Mononuclear cell (primary cell): ENCODE results near the gene NUB1. TPM values are rescaled to one million over a fixed set of nuclear protein-coding genes. Genes with fewer than 3 reads are reported as not detected.

Source experiments
- H3K27me3 ChIP-seq: 2 replicates; pipeline ENCODE4 v1.6.0; 2011; ENCODE audit warnings: low read length, control low read depth; ENCODE audit not compliant: insufficient read depth
- H3K4me1 ChIP-seq: 2 replicates; pipeline ENCODE4 v1.5.1; 2011; ENCODE audit warnings: mild to moderate bottlenecking, low read length, control low read depth; ENCODE audit not compliant: insufficient read depth
- H3K4me3 ChIP-seq: 2 replicates; pipeline ENCODE4 v1.5.1; 2011; ENCODE audit warnings: mild to moderate bottlenecking, low read length, moderate library complexity
- H3K9me3 ChIP-seq: 2 replicates; pipeline ENCODE4 v1.5.1; 2011; ENCODE audit warnings: low read depth, mild to moderate bottlenecking, control low read depth, low read length
- total RNA-seq: library from RNA; depleted of rRNA; stranded (reverse); fragments of >200 nt; gene quantifications from one replicate; pipeline ENCODE4 v1.2.3, GENCODE V29; 2012

Gene NUB1
- total RNA-seq, 1 donor = 70.9 TPM

GRCh38 chr7:151308791-151309190 is 32.8 kb upstream of the NUB1 start:
- Histone ChIP-seq H3K9me3 (no peaks in the 10 kb centered on the region), H3K27me3 (peaks cover 19% of the 10 kb centered on the region), H3K4me1 (peaks cover 5% of the 10 kb centered on the region), H3K4me3 (no peak overlapping the region)

DNA sequence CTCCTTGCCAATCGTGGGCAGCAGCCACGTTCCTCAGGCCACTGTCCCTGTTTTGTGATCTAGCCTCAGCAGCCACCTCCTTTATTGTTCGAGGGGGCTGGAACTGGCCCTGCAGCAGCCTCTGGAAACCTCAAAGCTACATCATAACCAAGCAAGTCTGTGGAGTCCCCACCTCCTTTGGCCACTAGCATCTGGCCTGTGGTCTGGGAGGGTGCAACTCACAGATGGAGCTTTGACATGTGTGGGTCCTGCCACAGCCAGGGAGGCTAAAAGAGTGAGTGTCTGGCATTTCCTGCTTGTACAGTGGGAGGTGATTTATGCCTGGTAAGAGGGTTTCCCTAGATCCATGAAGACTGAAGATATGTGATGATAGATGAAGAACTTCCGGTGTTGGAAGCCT is 32.3 kb upstream of the NUB1 start:
- H3K27me3 ChIP-seq = peaks cover 16% of the 10 kb centered on the region
- peaks cover 4% of the 10 kb centered on the region for H3K4me1 ChIP-seq
- no peaks in the 10 kb centered on the region for H3K9me3 ChIP-seq
- H3K4me3 ChIP-seq = no peak overlapping the region

DNA sequence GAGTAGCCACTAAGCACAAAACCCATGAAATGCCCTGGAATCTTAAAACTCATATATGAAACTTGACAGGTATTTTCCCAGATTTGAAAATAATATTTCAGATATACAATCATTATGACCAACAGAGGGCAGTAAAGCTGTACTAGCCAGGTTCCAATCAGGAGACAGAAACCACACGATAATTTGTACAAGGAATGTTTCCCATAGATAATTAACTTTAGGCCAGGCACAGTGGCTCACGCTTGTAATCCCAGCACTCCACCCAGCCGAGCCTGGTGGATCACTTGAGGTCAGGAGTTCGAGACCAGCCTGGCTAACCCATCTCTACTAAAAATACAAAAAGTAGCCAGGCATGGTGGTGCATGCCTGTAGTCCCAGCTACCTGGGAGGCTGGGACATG is 31.0 kb upstream of the NUB1 start:
- Histone ChIP-seq H3K9me3 (no peaks in the 10 kb centered on the region), H3K27me3 (peaks cover 4% of the 10 kb centered on the region), H3K4me3 (no peak overlapping the region), H3K4me1 (peaks cover 6% of the 10 kb centered on the region)

DNA sequence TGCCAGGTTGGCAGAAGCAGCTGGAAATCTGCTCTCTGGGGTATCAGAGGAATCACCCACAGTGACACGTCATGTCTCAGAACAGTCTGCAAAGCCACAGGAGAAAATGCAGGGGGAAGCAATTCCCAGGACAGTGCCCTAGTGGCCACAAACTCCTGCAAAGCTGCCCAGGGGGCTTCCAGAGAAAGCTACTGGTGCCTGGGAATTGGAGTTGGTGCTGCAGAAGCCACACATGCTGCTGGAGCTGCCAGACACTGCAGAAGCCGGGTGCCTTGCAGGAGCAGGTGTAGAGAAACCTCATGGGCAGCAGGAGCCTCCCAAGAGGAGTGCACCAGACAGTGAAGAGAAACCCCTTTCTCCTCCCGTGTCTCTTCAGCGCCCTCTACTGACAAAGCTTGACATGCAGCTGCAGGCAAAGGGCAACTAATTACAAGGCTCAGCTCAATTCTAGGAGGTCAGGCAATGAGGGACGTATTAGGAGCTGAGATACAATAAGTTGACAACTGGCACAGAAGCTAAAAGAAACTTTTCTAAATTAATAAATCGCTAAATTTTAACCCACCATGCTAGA is 30.2 kb upstream of the NUB1 start:
- Histone ChIP-seq H3K4me1 (peaks cover 6% of the 10 kb centered on the region), H3K4me3 (no peak overlapping the region), H3K27me3 (no peaks in the 10 kb centered on the region), H3K9me3 (no peaks in the 10 kb centered on the region)

DNA sequence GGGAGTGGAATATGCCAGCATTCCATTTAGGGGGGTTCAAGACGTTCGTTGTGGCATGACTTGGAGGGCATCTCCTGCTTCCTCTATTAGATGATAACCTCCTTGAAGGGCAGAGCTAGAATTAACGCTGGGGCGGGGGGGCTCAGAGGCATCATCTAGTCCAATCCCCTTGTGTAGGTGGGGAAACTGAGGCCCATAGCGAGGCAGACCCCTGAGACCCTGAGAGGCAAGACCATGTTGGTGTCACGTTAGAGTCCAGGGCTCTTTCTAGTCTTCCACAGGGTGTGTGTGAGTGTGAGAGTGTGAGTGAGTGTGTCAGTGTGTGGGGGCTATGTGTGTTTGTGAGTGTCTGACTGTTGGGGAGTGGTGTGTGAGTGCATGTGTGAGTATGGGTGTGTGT is 29.3 kb upstream of the NUB1 start:
- Histone ChIP-seq H3K27me3 (no peaks in the 10 kb centered on the region), H3K9me3 (no peaks in the 10 kb centered on the region), H3K4me3 (no peak overlapping the region), H3K4me1 (peaks cover 6% of the 10 kb centered on the region)

GRCh38 chr7:151312831-151313809 is 28.5 kb upstream of the NUB1 start:
- H3K27me3 ChIP-seq = no peaks in the 10 kb centered on the region
- H3K4me1 ChIP-seq = peaks cover 6% of the 10 kb centered on the region
- no peak overlapping the region for H3K4me3 ChIP-seq
- no peaks in the 10 kb centered on the region for H3K9me3 ChIP-seq

GRCh38 chr7:151313857-151314256 is 27.8 kb upstream of the NUB1 start:
- Histone ChIP-seq H3K4me1 (peaks cover 6% of the 10 kb centered on the region), H3K27me3 (no peaks in the 10 kb centered on the region), H3K4me3 (no peak overlapping the region), H3K9me3 (peaks cover under 1% of the 10 kb centered on the region)

GRCh38 chr7:151314401-151314800 is 27.2 kb upstream of the NUB1 start:
- H3K4me3 ChIP-seq = no peak overlapping the region
- H3K27me3 ChIP-seq = no peaks in the 10 kb centered on the region
- H3K4me1 ChIP-seq = peaks cover 6% of the 10 kb centered on the region
- peaks cover 6% of the 10 kb centered on the region for H3K9me3 ChIP-seq

DNA sequence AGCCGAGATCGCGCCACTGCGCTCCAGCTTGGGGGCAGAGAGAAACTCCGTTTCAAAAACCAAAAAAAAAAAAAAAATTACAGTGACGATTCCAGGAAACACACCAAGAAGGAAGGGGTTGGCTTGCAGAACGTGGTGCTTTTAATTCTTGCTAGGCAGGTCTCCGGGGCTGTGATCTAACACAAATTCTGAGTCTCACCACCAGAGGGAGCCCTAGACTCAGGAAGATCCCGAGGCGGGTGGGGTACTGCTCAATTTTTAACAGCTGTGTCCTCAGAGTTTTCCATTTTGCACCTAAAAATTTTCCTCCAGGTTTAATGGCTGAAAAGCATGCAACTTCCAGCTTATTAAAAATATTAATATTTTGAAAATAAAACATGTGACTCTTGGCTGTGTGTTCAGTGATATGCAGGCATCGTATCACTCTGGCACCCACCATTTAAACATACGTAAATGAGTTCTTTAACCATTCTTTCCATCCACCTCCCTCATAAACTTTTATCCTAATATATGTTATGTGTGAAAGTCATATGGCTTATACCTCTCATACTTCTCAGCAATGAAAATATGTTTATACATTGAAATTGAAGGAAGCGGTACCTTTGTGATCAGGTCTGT is 26.5 kb upstream of the NUB1 start:
- Histone ChIP-seq H3K9me3 (peaks cover 11% of the 10 kb centered on the region), H3K27me3 (no peaks in the 10 kb centered on the region), H3K4me1 (peaks cover 6% of the 10 kb centered on the region), H3K4me3 (no peak overlapping the region)

DNA sequence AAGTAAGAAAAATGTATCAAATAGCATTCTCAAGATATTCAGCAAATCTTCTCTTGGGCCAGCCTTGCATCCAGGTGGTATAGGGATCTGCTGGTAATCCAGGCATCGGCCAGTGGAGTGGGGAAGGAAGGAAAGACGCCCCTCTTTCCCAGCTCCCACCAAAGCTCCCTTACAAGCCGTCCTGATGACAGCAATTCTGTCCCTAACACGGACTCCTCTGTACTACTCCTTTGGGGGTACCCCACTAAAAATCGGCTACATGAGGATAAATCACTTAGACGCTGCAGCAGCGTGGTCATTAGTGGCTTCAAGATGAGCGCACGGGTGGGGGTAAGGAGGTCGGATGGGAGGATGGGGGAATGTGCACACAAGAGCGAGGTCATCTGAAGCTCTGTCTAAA is 24.7 kb upstream of the NUB1 start:
- H3K9me3 ChIP-seq = peaks cover 11% of the 10 kb centered on the region
- H3K4me3 ChIP-seq = no peak overlapping the region
- peaks cover 6% of the 10 kb centered on the region for H3K4me1 ChIP-seq
- H3K27me3 ChIP-seq = no peaks in the 10 kb centered on the region

DNA sequence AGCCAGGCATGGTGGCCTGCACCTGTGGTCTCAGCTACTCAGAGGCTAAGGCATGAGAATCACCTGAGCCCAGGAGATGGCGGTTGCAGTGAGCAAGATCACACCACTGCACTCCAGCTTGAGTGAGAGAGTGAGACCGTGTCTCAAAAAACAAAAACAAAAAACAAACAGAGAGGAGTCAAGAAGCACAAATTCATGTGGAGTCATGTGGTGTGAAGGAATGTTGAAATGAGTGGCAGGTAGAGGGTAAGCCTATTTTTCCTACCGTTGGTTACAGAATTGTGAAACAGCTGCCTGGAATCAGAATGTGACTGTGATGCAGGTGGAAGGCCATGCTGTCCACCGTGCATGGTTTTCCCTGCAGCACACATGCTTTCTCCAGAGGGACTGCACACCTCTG is 23.7 kb upstream of the NUB1 start:
- peaks cover 6% of the 10 kb centered on the region for H3K4me1 ChIP-seq

DNA sequence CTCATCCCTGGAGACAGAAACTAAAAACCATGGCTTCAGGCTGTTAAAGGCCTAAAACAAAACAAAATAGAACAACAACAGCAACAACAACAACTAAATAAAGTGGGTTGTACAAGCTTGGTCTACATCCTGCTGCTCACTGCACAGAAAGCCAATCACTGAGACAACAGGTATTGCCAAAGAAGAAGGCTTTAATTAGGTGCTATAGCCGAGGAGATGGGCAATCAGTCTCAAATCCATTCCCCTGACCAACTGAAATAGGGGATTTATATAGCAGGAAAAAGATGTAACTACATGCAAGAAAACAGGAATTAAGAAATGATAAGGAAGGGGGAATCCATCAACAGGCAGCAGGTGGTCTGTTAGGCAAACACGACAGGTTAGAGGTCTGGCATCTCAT is 22.4 kb upstream of the NUB1 start:
- Histone ChIP-seq H3K4me1 (peaks cover 6% of the 10 kb centered on the region), H3K27me3 (no peaks in the 10 kb centered on the region), H3K9me3 (peaks cover 11% of the 10 kb centered on the region), H3K4me3 (no peak overlapping the region)

More for the DNA sequence above, 23.7 kb upstream of the NUB1 start:
- Histone ChIP-seq H3K4me3 (no peak overlapping the region), H3K27me3 (no peaks in the 10 kb centered on the region), H3K9me3 (peaks cover 11% of the 10 kb centered on the region)

DNA sequence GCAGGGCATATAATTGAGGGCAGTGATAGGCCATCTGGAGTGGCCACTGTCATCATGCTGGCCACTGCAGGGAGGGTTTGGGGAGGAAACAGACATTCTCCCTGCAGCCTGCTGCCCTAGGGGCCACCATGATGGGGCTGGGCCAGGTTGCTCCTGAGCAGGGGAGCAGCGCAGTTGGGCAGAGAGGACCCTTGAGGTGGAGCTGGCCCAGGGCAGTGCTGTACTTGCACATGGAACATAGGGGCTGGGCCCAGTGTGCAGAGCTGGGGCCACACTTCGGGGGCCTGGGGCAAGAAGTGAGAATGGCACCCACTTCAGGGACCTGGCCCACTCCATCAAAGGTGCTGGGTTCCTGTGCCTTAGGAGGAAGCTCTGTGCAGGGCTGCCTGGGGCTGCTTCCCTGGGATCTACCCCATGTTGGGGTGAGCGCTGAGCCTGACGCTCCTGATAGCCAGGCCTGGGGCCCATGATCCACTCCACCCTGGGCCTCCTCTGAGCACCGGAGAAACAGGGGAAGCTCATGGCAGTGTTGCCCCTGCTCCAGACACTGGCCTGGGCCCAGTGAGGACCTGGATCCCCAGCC is 21.3 kb upstream of the NUB1 start:
- Histone ChIP-seq H3K4me1 (no peaks in the 10 kb centered on the region), H3K27me3 (no peaks in the 10 kb centered on the region), H3K4me3 (no peak overlapping the region), H3K9me3 (peaks cover 11% of the 10 kb centered on the region)

DNA sequence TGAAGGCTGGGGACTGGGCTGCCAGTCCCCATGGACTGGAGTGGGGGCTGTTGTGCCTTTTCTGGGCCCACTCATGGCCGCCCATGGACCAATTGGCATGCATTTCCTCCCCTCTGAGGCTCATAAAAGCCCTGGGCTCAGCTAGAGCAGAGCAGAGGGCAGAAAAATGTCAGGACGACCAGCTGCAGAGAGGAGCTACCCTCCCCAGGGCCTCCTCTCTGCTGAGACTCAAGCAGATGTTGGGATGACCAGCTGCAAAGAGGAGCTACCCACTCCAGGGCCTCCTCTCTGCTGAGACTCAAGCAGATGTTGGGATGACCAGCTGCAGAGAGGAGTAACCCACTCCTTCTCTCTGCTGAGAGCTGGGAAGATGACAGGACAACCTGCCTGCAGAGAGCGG is 20.3 kb upstream of the NUB1 start:
- Histone ChIP-seq H3K27me3 (no peaks in the 10 kb centered on the region), H3K4me1 (no peaks in the 10 kb centered on the region), H3K4me3 (no peak overlapping the region), H3K9me3 (peaks cover 11% of the 10 kb centered on the region)

- Histone ChIP-seq H3K9me3 (peaks cover 11% of the 10 kb centered on the region), H3K4me1 (no peaks in the 10 kb centered on the region), H3K4me3 (no peak overlapping the region), H3K27me3 (no peaks in the 10 kb centered on the region)
These were observed 18.7 kb upstream of the NUB1 start for GRCh38 chr7:151322906-151323305.
